ENCODE measurements around the gene FBXO46. TPM values are rescaled to one million over a fixed set of nuclear protein-coding genes. Genes with fewer than 3 reads are reported as not detected.

The FBXO46 gene
- total and polyA plus RNA-seq, 10 of the 15 experiments (the other 5 are each of a cell fraction or from before 2014, with no cell fraction given) = 2.5 to 61.5 (median 13.7) TPM

DNA sequence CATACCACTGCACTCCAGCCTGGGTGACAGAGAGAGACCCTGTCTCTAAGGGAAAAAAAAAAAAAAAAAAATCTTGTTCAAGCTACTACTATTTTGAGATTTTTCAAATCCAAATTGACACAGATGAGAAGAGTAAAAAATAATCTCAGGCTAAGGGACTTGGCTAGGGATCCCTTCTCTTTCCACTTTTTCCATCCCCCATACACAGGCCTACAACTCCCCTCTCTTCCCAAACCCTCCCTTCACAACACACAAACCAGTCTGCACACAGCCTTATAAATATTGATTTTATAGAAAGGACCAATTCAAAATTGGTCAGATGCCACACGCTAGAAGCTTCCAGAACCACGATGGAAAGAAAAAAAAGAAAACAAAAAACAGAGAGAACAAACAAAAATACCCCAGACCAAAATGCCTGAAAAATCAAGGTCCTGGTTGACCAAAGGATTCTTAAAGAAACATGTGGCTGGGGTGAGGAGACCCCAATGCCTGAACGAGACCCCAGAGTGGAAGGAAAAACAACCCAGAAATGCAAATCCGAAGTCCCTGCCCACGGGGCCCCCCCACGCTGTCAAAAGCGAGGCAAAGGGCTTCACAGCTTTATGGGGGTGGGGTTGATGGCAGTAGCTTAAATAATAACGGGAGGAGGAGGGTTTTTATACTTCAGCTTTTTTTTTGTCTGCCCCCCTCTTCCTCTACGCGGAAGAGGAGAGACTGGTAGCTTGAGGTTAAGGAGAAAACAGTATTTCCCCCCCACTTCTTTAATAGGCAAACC, 20.2 kb downstream of the FBXO46 start:
- ChIA-PET CTCF (interaction anchor here (0.6 to 2.5 kb wide), 5 partner anchors 18 to 154 kb away, joined by 3 to 8 read pairs (median 4); partner anchors contain the start of genes DMWD, FOXA3, QPCTL and SIX5), RAD21 (ENCODE audit: unreplicated experiment) (interaction anchor here (0.6 kb wide), 1 partner anchor 19 kb away, joined by 3 read pairs; no protein-coding TSS in a partner anchor), POLR2A (interaction anchor here (1.0 kb wide), 1 partner anchor 19 kb away, joined by 6 read pairs; no protein-coding TSS in a partner anchor), SMC1A (ENCODE audit: uncharacterized antibody, unreplicated experiment) (no interaction called here)
- H3K9ac ChIP-seq (ENCODE audit: control insufficient read depth, insufficient read depth, low read length) = no peak overlapping the region
- no peak overlapping the region for H3K4me2 ChIP-seq (ENCODE audit: control insufficient read depth, insufficient read depth)
- H3K79me2 ChIP-seq (ENCODE audit: control insufficient read depth, insufficient read depth, low read length) = peaks cover 40% of the 10 kb centered on the region
- no peak for FAIRE-seq
- H3K4me1 ChIP-seq (ENCODE audit: control insufficient read depth, insufficient read depth, low read length) = peaks cover 19% of the 10 kb centered on the region
- H3K27ac ChIP-seq (ENCODE audit: control insufficient read depth, insufficient read depth) = no peak overlapping the region
- H3K27me3 ChIP-seq (replicated peaks in 1 of 2; ENCODE audit: control insufficient read depth in 2 of 2, insufficient read depth in 2 of 2, low read length in 1 of 2) = no peaks in the 10 kb centered on the region
- H4K20me1 ChIP-seq (ENCODE audit: control insufficient read depth, insufficient read depth) = no peaks in the 10 kb centered on the region
- no peak overlapping the region for H2AFZ ChIP-seq (ENCODE audit: control insufficient read depth, low read depth, low read length)
- 28% methylated on average over 8 of the region's 10 CpGs for WGBS (ENCODE audit: insufficient coverage, insufficient replicate concordance, low lambda C conversion rate, missing lambda C conversion rate)
- peaks cover 4 to 19% of the 10 kb centered on the region in 2 experiments; a peak in 3 of 4 replicates for H3K36me3 ChIP-seq (ENCODE audit: control insufficient read depth in 2 of 2, insufficient read depth in 2 of 2, low read length in 1 of 2)
- H3K9me3 ChIP-seq (replicated peaks; ENCODE audit: control insufficient read depth, insufficient read depth, low read length) = no peaks in the 10 kb centered on the region
- in situ Hi-C loops (cut with MboI) = no loop called here
- TSS peak; percentile 53 for BruUV-seq (replicated peaks)
- H3K4me3 ChIP-seq = no peak overlapping the region
- peak; percentile 8; the same call in 1 of the 2 replicates for TF ChIP-seq PML (IDR thresholded peaks at IDR 0.05; ENCODE audit: low read length)
- TF ChIP-seq MYB (IDR thresholded peaks at IDR 0.05; ENCODE audit: borderline replicate concordance, low read depth, low read length) = no peak
- intact Hi-C loops (cut with micrococcal nuclease; ENCODE audit: unreplicated experiment) = no loop called here
- ATAC-seq = no peak
- DNase-seq (ENCODE audit: low read depth, low spot score) = no peak

DNA sequence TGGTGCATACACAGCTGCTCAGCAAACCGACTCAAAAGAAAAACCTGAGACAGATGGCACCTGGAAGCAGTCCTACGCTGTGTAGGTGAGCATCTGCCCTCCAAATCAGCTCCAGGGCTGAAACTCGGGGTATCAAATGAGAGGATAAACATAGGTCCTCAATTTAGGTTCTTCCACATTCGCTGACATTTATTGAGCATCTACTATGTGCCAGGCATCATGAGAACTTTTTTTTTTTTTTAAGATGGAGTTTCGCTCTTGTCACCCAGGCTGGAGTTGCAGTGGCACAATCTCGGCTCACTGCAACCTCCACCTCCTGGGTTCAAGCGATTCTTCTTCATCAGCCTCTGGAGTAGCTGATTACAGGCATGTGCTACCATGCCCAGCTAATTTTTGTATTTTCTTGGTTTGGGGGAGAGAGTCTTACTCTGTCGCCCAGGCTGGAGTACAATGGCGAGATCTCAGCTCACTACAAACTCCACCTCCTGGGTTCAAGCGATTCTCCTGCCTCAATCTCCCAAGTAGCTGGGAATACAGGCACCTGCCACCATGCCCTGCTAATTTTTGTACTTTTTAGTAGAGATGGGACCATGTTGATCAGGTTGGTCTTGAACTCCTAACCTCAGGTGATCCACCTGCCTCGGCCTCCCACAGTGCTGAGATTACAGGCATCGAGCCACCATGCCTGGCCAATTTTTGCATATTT, 24.8 kb downstream of the FBXO46 start:
- Histone ChIP-seq H3K9ac (ENCODE audit: control insufficient read depth, insufficient read depth, low read length) (no peak overlapping the region), H3K4me2 (ENCODE audit: control insufficient read depth, insufficient read depth) (peak overlapping the region; percentile 45; the same call in 1 of the 2 replicates), H4K20me1 (ENCODE audit: control insufficient read depth, insufficient read depth) (no peaks in the 10 kb centered on the region), H3K4me1 (ENCODE audit: control insufficient read depth, insufficient read depth, low read length) (peaks cover 19% of the 10 kb centered on the region), H3K4me3 (no peak overlapping the region), H3K9me3 (replicated peaks; ENCODE audit: control insufficient read depth, insufficient read depth, low read length) (no peaks in the 10 kb centered on the region), H3K27ac (ENCODE audit: control insufficient read depth, insufficient read depth) (peak overlapping the region; percentile 82), H3K79me2 (ENCODE audit: control insufficient read depth, insufficient read depth, low read length) (peaks cover 2% of the 10 kb centered on the region), H3K36me3 (ENCODE audit: control insufficient read depth in 2 of 2, insufficient read depth in 2 of 2, low read length in 1 of 2) (peaks cover 2 to 6% of the 10 kb centered on the region in 2 experiments; a peak in 3 of 4 replicates), H2AFZ (ENCODE audit: control insufficient read depth, low read depth, low read length) (no peak overlapping the region), H3K27me3 (replicated peaks in 1 of 2; ENCODE audit: control insufficient read depth in 2 of 2, insufficient read depth in 2 of 2, low read length in 1 of 2) (no peaks in the 10 kb centered on the region)
- WGBS (ENCODE audit: insufficient coverage, insufficient replicate concordance, low lambda C conversion rate, missing lambda C conversion rate) = 70% methylated on average over 12 of the region's 12 CpGs
- in situ Hi-C loops (cut with MboI) (no loop called here), intact Hi-C loops (cut with micrococcal nuclease; ENCODE audit: unreplicated experiment) (loop anchor here (1.0 kb wide), 1 partner anchor 24 kb away; the partner anchor contains the start of gene FBXO46)
- CTCF ChIA-PET = interaction anchor here (0.9 to 6.1 kb wide), 9 partner anchors 9 to 261 kb away, joined by 3 to 73 read pairs (median 3); partner anchors contain the start of genes GIPR, QPCTL and SNRPD2
- ATAC-seq (no peak), DNase-seq (ENCODE audit: low read depth, low spot score) (no peak), FAIRE-seq (no peak)
- BruUV-seq (replicated peaks) = no TSS peak
- SMC1A ChIA-PET (ENCODE audit: uncharacterized antibody, unreplicated experiment) = interaction anchor here (3.8 to 6.0 kb wide), 3 partner anchors 11 to 25 kb away, joined by 27 to 31 read pairs (median 29); partner anchors contain the start of genes FBXO46, QPCTL and SNRPD2
- POLR2A ChIA-PET = interaction anchor here (0.6 to 3.5 kb wide), 8 partner anchors 9 to 211 kb away, joined by 3 to 49 read pairs (median 6); partner anchors contain the start of genes EML2, FBXO46, GIPR and QPCTL
- RAD21 ChIA-PET (ENCODE audit: unreplicated experiment) = interaction anchor here (1.1 to 4.2 kb wide), 8 partner anchors 12 to 93 kb away, joined by 3 to 25 read pairs (median 12); partner anchors contain the start of genes FBXO46, QPCTL, SIX5 and SNRPD2
- 0 out of 2 replicates have a peak, but pooled peaks have one; percentile 15 for TF ChIP-seq LARP7 (IDR thresholded peaks at IDR 0.05)
- TF ChIP-seq KDM1A (IDR thresholded peaks at IDR 0.05; ENCODE audit: borderline replicate concordance) = peak; percentile 93; the same call in 1 of the 2 replicates
- TF ChIP-seq, protein P1, sequence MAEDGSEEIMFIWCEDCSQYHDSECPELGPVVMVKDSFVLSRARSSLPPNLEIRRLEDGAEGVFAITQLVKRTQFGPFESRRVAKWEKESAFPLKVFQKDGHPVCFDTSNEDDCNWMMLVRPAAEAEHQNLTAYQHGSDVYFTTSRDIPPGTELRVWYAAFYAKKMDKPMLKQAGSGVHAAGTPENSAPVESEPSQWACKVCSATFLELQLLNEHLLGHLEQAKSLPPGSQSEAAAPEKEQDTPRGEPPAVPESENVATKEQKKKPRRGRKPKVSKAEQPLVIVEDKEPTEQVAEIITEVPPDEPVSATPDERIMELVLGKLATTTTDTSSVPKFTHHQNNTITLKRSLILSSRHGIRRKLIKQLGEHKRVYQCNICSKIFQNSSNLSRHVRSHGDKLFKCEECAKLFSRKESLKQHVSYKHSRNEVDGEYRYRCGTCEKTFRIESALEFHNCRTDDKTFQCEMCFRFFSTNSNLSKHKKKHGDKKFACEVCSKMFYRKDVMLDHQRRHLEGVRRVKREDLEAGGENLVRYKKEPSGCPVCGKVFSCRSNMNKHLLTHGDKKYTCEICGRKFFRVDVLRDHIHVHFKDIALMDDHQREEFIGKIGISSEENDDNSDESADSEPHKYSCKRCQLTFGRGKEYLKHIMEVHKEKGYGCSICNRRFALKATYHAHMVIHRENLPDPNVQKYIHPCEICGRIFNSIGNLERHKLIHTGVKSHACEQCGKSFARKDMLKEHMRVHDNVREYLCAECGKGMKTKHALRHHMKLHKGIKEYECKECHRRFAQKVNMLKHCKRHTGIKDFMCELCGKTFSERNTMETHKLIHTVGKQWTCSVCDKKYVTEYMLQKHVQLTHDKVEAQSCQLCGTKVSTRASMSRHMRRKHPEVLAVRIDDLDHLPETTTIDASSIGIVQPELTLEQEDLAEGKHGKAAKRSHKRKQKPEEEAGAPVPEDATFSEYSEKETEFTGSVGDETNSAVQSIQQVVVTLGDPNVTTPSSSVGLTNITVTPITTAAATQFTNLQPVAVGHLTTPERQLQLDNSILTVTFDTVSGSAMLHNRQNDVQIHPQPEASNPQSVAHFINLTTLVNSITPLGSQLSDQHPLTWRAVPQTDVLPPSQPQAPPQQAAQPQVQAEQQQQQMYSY (CRISPR knock-in tag; IDR thresholded peaks at IDR 0.05) = no peak
- no peak for TF ChIP-seq MYB (IDR thresholded peaks at IDR 0.05; ENCODE audit: borderline replicate concordance, low read depth, low read length)
- 0 out of 2 replicates have a peak, but pooled peaks have one; percentile 15 for TF ChIP-seq STAT1 (conservative IDR thresholded peaks at IDR 0.05)
- peak; percentile 94; the same call in 1 of the 2 replicates for TF ChIP-seq SMARCA5 (IDR thresholded peaks at IDR 0.05)
- TF ChIP-seq, protein P2, sequence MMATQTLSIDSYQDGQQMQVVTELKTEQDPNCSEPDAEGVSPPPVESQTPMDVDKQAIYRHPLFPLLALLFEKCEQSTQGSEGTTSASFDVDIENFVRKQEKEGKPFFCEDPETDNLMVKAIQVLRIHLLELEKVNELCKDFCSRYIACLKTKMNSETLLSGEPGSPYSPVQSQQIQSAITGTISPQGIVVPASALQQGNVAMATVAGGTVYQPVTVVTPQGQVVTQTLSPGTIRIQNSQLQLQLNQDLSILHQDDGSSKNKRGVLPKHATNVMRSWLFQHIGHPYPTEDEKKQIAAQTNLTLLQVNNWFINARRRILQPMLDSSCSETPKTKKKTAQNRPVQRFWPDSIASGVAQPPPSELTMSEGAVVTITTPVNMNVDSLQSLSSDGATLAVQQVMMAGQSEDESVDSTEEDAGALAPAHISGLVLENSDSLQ (IDR thresholded peaks at IDR 0.05) = peak; percentile 13; the same call in 1 of the 2 replicates
